OCI-LY3 (cell line): ENCODE measurements around the gene STRADA.

ENCODE experiments used
- CTCF ChIP-seq: fragments of 200-600, 300-600 bp; sonication (generic); IDR thresholded peaks from 2 replicates; pipeline ENCODE4 v1.5.1; 2014; ENCODE audit warnings: antibody characterized with exemption, low read length, low read depth
- EZH2phosphoT487 ChIP-seq: fragments of 200-600 bp; shearing (Covaris generic); IDR thresholded peaks from 2 replicates; pipeline ENCODE4 v1.6.1; 2018; ENCODE audit warnings: antibody characterized with exemption, mixed run types, low read depth

GRCh38 chr17:63705657-63706056 lies 35.9 kb downstream of the STRADA start:
- TF ChIP-seq CTCF, result no peak
- no peak for TF ChIP-seq EZH2phosphoT487
